CD4-positive, alpha-beta T cell treated with Interleukin-17A for 1 hour (primary cell): Measurements from ENCODE around the gene RTL9.
A peak's percentile ranks its signal among the peaks of the same experiment; 100 is the strongest.
"Not testable (repeated sequence)": the region's sequence is repeated elsewhere in the genome, so short reads cannot be mapped to it uniquely, and the experiment has no call there.

Source experiments
- DNase-seq: peaks from one replicate; pipeline ENCODE4 v3.0.0-alpha.2; 2020

Gene RTL9

DNA sequence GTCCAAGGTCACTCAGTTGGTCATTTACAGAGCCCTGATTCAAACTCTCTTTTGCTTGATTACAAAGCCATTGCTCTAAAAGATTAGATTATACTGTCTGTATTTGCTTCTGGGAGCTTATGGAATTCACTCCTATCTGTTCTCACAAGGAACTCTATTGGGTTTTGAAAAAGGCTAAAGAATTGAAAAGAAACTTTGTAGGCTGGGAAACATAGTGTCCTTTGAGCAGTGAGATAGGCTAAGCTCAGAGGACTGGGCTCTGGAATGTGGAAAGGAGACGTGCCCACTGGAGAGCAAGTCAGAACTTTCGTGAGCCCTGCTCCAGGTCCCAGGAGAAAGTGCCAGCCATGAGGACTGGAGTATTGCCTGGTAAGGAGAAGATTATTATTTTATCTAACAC is at the start of gene RTL9:
Gene RTL9 (plus strand): TSS at position 301 of the 400 bp plus-strand sequence. CDS start 91,770 bp downstream, outside the sequence.
- no peak for DNase-seq

DNA sequence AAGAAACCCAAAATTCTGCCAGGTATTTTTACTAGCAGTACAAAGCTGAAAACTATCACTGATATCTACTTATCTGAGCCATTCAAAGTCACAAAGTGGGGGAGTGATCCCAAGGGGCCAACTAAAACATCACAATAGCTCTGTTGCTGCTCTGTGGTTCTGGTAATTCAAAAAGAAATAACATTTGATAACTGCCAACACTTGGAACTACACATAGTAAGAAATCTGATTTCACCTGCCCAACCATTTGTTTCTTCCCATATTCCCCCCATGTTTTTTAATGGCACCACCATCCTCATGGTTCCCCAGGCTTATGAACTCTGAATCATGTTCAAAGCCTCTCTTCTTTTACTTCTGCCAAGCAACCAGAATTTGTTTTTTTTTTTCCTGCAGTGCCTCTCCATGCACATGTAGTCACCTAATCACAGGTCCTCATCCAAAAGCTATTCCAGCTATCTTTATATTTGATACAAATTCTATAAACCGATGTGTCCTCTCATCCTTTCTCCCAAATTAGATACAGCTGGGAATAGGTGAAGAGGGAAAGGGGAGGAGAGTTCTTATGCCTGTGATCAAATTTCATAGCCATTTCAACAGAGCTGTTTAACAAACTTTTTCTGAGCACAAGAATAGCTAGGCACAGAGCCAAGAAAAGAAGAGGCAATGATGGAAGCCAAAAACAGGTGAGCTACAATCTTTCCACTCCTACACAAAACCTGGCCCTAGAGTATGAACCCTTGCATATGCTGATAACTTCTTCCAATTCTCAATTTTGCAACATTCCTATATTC is 48.5 kb upstream of the RTL9 start:
- no peak for DNase-seq

DNA sequence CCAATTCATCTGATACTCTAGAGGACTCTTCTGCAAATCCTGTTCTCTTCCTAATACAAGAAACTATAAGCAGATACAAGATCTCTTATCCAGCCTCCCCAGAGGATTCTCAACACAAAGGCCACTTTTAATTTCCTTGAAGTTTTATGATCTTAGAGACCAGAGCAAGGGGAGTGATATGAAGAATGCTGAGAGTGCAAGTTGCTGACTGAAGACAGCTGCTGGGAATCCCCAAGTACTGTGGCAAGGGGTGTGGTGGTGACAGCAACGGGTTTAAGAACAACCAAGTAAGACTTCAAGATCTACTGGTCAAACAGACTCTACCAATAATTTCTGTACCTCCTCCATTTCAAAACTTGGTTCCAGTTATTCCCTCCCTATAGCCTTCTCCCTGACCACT is 47.8 kb upstream of the RTL9 start:
- peak; percentile 54 for DNase-seq

DNA sequence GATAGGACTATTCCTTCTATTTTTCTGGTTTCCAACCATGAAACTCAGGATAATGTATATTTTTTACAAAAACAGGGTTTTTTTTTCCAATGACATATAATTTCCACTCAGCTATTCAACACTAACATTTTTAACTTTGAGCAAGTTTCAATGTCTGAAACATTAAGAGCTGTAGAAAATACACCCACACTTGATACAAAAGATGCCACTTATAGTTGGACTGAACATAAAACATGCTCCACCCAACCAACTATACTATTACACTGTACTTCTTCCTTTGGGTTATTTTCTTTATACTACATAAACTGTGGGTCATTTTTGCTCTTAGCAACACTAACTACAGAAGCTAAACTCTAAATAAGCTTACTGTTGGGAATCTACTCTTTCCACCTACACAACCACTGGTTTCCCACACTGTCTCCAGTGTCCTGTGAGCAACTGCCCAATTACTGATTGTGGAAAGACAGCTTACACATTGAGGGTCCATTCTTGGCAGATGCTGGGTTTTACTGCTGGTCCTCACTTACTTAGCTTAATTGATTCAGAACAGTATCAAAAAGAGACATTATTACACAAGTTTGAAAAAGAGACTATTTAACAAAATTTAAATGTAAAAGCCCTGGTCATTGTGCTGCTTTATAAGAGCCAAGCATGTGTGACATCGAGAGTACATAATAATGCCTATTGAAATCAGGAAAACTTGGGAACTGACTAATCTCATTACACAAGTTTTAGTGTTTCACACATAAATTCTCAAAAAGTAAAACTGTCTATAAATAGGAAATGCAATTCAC is 47.0 kb upstream of the RTL9 start:
- DNase-seq, result no peak

DNA sequence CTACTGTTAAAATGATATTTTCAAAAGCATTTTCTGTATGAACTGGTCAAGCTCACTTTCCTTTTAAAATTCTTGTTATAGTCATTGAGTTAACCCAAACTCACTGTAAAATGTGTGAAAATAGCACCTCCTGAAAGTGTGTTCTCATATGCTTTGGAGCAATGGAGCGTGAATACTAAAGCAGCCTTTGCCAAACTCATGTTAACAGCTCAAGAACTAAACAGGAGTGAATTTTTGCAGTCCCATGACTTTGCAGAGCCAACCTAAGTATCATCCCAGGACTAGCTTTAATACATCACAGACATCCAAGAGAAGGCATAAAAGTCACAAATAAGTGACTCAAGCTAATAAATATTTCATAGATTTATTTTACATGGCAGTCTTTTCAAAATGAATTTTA is 43.1 kb upstream of the RTL9 start:
- DNase-seq, result no peak

DNA sequence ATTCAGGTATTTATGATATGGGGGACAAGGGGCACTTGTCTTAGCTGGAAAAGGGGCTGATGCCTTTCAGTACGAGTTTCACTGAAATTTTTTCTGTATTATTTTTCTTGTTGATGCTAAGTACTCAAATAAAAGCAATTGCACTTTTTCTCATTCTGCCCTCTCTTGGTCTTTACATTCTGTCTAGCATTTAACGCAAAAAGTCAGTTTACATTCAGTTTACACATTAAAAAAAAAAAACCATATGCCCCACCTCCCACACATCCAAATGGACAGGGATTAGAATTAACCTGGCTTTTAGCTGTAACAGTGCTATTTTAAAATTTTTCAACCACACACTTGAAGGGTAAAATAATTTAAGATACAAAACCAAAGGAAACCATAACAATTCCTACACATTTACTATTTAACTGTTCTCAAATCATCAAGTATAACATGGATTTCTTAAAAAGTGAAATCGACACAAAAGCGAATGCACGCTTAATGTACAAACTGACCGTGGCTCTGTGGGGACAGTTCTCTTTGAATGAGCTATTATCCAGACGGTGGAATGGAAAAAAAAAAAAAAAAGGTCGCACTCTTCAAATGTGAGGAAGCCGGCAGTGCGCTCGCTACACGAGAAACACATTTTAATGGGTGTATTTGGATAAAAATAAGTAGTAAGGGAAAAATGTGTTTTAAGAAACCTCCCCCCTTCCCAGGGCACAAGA is 42.1 kb upstream of the RTL9 start:
- no peak for DNase-seq

DNA sequence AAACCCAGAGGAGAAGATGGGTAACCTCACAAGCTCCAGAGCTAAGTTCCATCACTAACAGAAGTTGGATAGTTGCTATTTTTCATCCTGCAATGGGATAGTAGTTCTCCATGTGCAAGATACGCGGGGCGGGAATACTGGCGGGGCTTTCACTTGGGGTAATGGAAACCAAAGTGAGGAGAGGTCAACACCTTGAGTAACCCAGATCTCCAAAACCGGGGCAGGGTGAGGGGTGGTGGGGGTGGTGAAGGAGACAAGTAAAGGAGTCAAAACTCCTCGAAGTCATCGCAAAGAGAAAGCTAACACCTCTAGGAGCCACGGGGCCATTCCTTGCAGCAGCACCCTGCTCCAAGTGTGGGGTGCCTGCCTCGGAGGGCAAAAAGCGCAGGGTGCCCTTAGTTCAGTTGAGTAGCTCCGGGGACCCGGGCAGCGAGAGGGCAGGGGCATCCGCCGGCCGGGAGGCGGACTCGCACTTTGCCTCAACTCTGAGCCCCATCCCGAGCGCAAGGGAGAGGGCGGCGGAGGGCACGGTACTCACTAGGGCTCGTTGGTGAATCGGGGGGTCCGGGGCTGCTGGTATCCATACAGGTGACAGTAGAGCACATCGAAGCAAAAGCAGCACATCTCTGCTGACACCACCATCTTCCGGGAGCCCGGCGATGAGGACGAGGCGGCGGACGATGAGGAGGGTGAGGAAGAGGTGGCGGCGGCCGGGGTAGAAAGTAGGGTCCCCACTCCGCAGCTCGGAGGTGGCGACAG is 41.4 kb upstream of the RTL9 start:
- DNase-seq, result peak; percentile 29

DNA sequence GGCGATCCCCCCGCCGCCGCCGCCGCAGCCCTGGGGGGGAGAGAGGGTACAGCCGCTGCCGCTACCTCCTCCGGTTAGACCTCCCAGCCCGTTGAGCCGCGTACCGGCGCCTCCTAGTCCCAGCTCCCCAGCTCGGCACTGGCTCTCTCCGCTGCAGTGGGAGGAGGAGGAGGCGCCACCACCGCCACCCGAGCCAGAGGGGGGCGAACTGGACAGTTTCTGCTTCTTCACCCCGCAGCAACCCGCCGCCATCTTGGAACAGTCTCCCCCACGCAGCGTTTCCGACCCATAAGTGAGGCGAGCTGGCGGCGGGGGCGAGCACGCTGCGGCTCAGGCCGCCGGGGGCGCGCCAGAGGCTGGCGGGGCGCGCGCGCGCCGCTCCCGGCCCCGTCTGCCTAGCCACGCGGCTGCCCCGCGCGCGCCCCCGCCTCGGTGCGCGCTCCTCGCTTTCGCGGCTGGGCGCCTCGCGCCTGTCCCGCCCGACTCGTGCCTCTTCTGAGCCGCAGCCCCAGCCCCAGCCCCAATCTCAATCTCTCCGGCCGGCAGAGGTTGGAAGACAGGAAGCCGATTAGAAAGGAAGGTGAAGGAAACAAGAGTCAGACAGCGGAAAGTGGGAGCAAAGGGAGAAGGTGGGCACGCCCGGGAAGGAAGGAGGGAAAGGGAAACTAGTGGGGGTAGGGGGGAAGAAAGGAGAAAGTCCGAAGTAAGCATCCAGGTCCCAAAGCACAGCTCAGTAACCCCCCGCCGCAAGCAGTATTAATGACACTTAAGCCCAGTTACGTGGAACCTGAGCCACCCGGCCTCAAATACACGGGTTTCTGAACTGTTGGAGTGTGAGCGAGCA is 40.6 kb upstream of the RTL9 start, which contains the start of gene AMMECR1:
Gene AMMECR1 (minus strand): TSS at position 266 of the 844 bp plus-strand sequence. CDS start 14 bp downstream, at position 252.
- peak; percentile 87 for DNase-seq

DNA sequence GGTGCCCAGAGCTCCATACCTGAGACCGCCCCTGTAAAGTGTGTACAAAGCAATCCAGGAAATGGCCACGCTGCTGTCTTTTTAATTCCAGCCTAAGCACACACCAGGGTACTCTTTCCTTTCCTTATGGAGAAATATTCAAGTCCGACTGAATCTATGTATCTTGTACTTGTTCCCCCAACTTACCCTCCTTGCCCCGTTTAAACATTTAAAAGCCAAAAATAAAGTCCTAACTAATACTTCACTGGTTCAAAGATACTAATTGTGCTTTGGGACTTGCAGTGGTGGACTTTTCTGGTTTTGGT is 40.0 kb upstream of the RTL9 start:
- DNase-seq, result no peak

DNA sequence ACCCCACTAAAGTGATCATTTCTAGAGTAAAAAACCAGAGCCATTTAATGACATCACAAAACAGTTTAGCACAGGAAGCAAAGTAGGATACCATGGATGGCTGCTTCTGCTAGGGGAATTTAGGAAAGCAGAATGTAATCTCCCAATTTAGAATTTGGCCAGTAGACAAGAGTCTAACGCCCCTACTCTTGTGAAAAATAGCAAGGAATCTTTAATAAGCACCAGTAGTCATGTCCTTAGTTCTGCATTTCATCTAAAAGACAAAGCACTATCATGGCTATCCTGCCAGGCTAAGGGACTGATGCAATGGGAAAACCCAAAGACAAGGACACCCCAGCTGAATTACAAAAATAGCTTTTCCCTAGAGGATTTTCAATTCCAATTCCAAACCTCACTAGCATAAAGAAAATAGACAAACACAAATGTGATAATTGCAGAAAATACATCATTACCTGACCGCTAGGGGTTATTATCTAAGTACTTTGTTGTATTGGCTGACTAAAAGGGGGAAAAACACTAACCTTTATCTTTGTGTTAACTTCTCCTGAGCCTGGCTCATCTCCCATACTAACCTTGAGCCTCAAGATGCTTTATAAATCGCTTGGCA is 38.2 kb upstream of the RTL9 start:
- no peak for DNase-seq

DNA sequence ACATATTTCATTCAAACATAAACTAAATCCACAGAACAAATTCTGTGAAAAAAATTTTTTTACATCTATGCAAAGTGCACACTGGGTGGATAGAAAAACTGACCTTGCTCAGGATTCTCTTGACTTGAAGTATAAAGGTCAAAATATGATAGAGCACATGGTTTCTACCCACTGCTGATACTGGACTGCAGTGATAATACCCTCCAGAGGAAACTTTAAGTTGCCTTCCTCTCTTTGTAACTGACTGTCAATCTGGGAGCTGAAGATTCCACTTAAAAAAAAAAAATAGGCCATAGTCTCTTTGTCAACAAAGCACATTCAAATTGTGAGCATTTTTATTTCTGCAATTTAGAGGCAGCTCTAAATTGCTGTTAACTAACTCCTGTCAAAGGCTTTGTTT is 37.6 kb upstream of the RTL9 start:
- DNase-seq, result no peak

DNA sequence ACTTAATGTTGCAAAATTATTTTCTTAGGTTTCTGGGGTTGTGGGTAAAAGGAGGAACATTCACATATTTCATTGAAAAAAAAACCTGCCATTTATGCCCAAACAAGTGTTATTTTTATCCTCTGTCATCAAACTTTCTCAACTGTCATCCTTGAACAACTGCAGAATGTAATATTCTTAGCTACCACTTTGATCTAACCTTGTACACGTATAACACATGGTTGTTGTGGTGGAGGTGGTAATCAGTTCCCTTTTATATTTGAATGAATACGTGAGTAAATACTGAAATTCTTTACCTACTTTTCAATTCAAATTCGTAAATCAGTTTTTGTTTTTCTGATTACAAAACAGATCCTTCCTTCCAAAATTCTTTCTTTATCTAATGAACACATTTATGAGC is 37.0 kb upstream of the RTL9 start:
- no peak for DNase-seq

DNA sequence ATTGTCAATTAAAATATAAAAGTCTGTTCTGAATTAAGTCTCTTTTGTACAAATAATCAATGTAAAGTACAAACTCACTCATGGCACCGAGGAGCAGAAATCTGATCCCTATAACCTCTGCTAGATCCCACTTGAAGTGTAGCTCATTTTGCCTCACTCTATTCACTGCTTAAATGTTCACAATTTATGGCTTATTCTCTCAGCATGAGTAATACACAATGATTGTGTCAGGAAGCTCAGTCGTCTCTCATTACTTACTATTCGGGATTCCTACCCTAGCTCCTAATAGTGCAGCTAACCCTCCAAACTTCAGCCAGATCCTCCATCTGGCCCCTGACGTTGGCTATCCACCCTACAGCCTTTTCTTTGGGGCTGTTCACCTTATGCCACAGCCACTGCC is 36.0 kb upstream of the RTL9 start:
- no peak for DNase-seq

DNA sequence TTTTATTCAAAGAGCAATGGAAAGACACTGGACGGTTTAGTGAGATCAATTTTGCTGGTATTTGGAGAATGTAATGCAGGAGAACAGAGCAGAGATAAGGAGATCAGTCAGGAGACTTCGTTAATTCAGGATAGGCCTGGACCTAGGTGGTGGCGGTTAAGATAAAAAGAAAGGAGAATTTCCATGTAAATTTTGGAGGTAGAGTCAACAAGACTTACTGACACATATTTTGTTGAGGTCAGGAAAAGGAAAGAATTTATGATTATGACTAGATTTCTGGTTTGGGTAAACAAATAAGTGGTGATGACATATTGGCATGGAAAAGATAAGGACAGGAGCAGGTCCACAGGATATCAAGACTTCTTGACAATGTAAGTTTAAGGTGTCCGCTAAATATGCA is 31.9 kb upstream of the RTL9 start:
- DNase-seq, result no peak

DNA sequence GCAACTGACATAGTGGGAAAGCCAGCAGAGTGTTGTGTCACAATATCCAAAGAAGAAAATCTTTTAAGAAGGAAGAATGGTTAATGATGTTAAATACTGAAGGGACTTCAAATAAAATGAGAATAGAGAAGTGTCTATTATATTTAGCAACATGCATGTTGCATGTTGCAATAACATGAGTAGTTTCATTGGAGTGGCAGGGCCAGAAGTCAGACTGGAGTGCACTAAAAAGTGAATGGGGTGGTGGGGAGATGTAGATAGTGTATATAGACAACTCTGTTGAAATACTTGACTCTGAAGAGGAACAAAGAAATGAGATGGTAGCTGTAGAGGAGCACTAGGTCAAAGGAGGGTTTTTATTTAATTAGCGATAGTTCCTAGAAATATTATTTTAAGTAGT is 31.3 kb upstream of the RTL9 start:
- no peak for DNase-seq

DNA sequence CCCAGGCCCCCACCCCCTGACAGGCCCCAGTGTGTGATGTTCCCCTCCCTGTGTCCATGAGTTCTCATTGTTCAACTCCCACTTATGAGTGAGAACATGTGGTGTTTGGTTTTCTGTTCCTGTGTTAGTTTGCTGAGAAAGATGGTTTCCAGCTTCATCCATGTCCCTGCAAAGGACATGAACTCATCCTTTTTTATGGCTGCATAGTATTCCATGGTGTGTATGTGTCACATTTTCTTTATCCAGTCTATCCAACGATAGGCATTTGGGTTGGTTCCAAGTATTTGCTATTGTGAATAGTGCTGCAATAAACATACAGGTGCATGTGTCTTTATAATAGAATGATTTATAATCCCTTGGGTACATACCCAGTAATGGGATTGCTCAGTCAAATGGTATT is 30.0 kb upstream of the RTL9 start:
- DNase-seq, result not testable (repeated sequence)

DNA sequence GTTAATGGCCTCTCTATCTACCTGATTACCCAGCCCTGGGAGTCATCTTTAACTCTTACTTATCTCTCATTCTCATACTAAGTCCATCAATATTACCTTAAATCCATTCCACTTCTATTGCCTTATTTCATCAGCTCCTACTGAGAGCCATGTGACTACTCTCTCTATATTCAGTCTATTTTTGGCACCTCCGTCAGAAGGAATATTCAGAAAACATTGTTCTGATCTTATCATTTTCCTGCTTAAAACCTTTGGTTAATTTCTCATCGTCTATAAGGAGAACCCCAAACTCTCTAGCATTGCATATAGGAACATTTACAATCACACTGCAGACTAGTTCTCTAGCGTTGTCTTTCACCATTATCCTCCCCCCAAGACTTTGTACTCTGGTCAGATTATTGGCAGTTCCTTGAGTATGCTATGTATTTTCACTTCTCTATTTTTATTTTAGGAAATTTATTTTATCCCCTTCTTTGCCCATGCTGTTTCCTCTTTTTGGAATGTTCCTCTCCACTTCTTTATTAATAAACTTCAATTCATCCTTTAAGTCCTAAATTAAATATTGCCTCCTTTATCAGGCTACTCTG is 27.1 kb upstream of the RTL9 start:
- DNase-seq, result no peak

DNA sequence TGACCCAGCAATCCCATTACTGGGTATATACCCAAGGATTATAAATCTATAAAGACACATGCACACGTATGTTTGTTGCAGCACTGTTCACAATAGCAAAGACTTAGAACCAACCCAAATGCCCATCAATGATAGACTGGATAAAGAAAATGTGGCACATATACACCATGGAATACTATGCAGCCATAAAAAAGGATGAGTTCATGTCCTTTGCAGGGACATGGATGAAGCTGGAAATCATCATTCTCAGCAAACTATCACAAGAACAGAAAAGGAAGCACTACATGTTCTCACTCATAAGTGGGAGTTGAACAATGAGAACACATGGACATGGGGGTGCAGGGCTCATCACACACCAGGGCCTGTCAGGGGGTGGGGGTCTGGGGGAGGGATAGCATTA is 25.2 kb upstream of the RTL9 start:
- DNase-seq, result not testable (repeated sequence)

DNA sequence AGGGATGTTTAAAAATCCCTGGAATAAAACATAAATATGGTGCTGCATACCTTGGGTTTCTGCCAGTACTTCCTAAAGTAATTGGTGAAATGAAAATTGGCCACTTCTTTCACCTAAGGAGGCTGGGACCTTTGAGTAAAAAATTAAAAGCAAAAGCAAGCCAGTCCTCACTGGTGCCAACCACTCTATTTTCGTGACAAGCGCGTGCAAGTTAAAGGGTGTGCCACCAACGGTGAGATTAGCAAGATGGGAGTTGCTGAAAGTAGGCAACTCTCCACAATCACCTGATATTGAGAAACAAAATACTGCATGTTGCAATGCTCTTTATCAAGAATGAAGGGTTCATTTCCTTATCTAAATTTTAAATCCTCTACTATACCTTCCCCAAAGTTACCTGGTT is 19.7 kb upstream of the RTL9 start:
- no peak for DNase-seq

DNA sequence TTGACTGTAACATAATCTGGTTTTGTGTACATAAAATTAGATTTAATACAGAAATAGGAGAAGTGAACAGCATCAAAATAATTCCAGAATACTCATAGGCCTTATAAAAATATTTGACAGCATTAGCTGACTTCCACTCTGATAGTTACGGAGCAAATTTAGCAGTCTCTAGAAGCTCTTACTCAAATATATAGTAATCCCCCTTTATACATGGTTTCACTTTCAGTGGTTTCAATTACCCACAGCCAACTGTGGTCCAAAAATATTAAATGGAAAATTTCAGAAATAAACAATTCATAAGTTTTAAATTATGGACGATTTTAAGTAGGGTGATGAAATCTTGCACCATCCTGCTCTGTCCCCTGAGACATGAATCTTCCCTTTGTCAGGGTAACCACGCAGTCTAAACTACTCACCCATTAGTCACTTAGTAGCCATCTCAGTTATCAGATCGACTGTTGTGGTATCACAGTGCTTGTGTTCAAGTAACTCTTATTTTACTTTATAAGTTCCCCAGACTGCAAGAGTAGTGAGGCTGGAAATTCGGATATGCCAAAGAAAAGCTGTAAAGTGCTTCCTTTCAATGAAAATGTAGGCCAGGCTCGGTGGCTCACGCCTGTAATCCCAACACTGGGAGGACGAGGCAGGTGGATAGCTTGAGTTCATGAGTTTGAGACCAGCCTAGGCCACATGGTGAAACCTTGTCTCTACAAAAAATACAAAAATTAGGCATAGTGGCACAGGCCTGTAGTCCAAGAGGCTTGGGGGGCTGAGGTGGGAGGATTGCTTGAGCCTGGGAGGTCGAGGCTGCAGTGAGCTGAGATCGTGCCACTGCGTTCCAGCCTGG is 17.2 kb upstream of the RTL9 start:
- DNase-seq, result no peak
